OCI-LY1 (cell line): ENCODE results near the gene CPSF6.

ENCODE experiments used
- CTCF ChIP-seq: fragments of 200-600 bp; sonication (generic), shearing (Covaris generic); IDR thresholded peaks from 2 replicates; pipeline ENCODE4 v1.5.1; 2017; ENCODE audit warnings: mild to moderate bottlenecking, antibody characterized with exemption, low read length, moderate library complexity, mixed read lengths
- EZH2 ChIP-seq: fragments of 200-600 bp; sonication (generic), shearing (Covaris generic); IDR thresholded peaks from 2 replicates; pipeline ENCODE4 v1.8.0; 2017; ENCODE audit warnings: borderline replicate concordance, mixed run types, mild to moderate bottlenecking, antibody characterized with exemption, low read length, moderate library complexity, mixed read lengths

- TF ChIP-seq CTCF (no peak), EZH2 (no peak)
Observed at GRCh38 chr12:69238589-69239351, 599 bp upstream of the CPSF6 start.
